ENCODE measurements around the gene C10orf95. TPM values are rescaled to one million over a fixed set of nuclear protein-coding genes. Genes with fewer than 3 reads are reported as not detected.
A peak's percentile ranks its signal among the peaks of the same experiment; 100 is the strongest.

C10orf95 gene
- polyA plus RNA-seq, 1 of the 3 experiments (the other 2 are of a cell fraction), result 0.07 TPM

- no peak overlapping the region for H3K4me3 ChIP-seq (ENCODE audit: low read depth in 2 of 2, low read length in 1 of 2)
- H4K20me1 ChIP-seq (ENCODE audit: insufficient read depth), result no peaks in the 10 kb centered on the region
- TF ChIP-seq JUND (IDR thresholded peaks at IDR 0.05) (no peak), MXI1 (IDR thresholded peaks at IDR 0.05; ENCODE audit: low read depth, low read length) (no peak), FOSL2 (IDR thresholded peaks at IDR 0.05; ENCODE audit: borderline replicate concordance, low read depth) (no peak), ZBTB33 (IDR thresholded peaks at IDR 0.05; ENCODE audit: borderline replicate concordance, low read depth) (no peak), GATA2 (CRISPR knock-in tag; IDR thresholded peaks at IDR 0.05) (no peak), MEF2A (IDR thresholded peaks at IDR 0.05; ENCODE audit: borderline replicate concordance, low read depth) (no peak), POLR2AphosphoS5 (IDR thresholded peaks at IDR 0.05; ENCODE audit: low read depth, low read length) (no peak), GABPA (IDR thresholded peaks at IDR 0.05; ENCODE audit: low read depth) (no peak), RAD21 (IDR thresholded peaks at IDR 0.05; ENCODE audit: low read length) (no peak), REST (IDR thresholded peaks at IDR 0.05; ENCODE audit: low read depth, low read length) (no peak), FOXJ3 (CRISPR knock-in tag; IDR thresholded peaks at IDR 0.05) (no peak), NFIC (IDR thresholded peaks at IDR 0.05; ENCODE audit: borderline replicate concordance) (no peak), RXRA (IDR thresholded peaks at IDR 0.05; ENCODE audit: borderline replicate concordance, low read depth) (no peak), USF2 (IDR thresholded peaks at IDR 0.05; ENCODE audit: borderline replicate concordance, low read depth, low read length) (no peak), TAF1 (IDR thresholded peaks at IDR 0.05; ENCODE audit: borderline replicate concordance, low read depth, low read length) (no peak)
- DNase-seq, result peak; percentile 29
- H3K4me1 ChIP-seq (ENCODE audit: control insufficient read depth in 1 of 2, insufficient read depth in 2 of 2, low read depth in 1 of 2, low read length in 1 of 2), result no peaks in the 10 kb centered on the region; a peak in 1 of 4 replicates
- H3K9me2 ChIP-seq, result no peaks in the 10 kb centered on the region
- POLR2A ChIA-PET, result no interaction called here
- H2AFZ ChIP-seq (ENCODE audit: low read depth), result no peak overlapping the region
- no peak overlapping the region for H3K27ac ChIP-seq (ENCODE audit: low read depth in 2 of 2, low read length in 1 of 2)
- H3K27me3 ChIP-seq (ENCODE audit: insufficient read depth), result no peaks in the 10 kb centered on the region
- no peak overlapping the region for H3K9ac ChIP-seq
- 94% methylated on average over 1 of the region's 1 CpG for WGBS (ENCODE audit: low lambda C conversion rate)
- no peaks in the 10 kb centered on the region for H3K79me2 ChIP-seq (ENCODE audit: insufficient read depth)
- no peak overlapping the region for H3K4me2 ChIP-seq
- H3F3A ChIP-seq (replicated peaks; ENCODE audit: insufficient read depth), result no peaks in the 10 kb centered on the region
- H3K9me3 ChIP-seq, result no peaks in the 10 kb centered on the region
- H3K36me3 ChIP-seq (replicated peaks in 1 of 2; ENCODE audit: control insufficient read depth in 1 of 2, insufficient read depth in 2 of 2, low read length in 1 of 2), result no peaks in the 10 kb centered on the region
- CTCF ChIA-PET, result no interaction called here
Measured at GRCh38 chr10:102438374-102438773, 13.0 kb downstream of the C10orf95 start.

Measured in SK-N-SH (cell line).